Neuronal stem cell (in vitro differentiated cells): Measurements from ENCODE around the gene AXIN1.

Experiments used
- DNase-seq: peaks from one replicate; pipeline ENCODE4 v3.0.0-alpha.2; 2013; ENCODE audit warnings: low spot score
- H2AFZ ChIP-seq: one replicate; pipeline ENCODE4 v1.6.1; 2013; ENCODE audit warnings: mild to moderate bottlenecking, low read length, inconsistent platforms
- H2AK5ac ChIP-seq: 2 replicates; pipeline ENCODE4 v1.6.1; 2013; ENCODE audit warnings: low read depth, mild to moderate bottlenecking, inconsistent platforms, low read length, moderate library complexity, mixed read lengths
- H2BK120ac ChIP-seq: 2 replicates; pipeline ENCODE4 v1.6.1; 2013; ENCODE audit warnings: low read depth, mild to moderate bottlenecking, inconsistent platforms, low read length, moderate library complexity, mixed read lengths
- H2BK12ac ChIP-seq: one replicate; pipeline ENCODE4 v1.6.1; 2013; ENCODE audit warnings: low read length, inconsistent platforms
- H2BK15ac ChIP-seq: 2 replicates; pipeline ENCODE4 v1.6.1; 2013; ENCODE audit warnings: mild to moderate bottlenecking, low read length, inconsistent platforms, mixed read lengths
- H2BK5ac ChIP-seq: one replicate; pipeline ENCODE4 v1.6.1; 2013; ENCODE audit warnings: inconsistent platforms, mild to moderate bottlenecking, low read length, moderate library complexity
- H3K14ac ChIP-seq: one replicate; pipeline ENCODE4 v1.6.1; 2013; ENCODE audit warnings: low read length, inconsistent platforms
- H3K18ac ChIP-seq: 2 replicates; pipeline ENCODE4 v1.6.1; 2013; ENCODE audit warnings: low read length, inconsistent platforms
- H3K23ac ChIP-seq: 2 replicates; pipeline ENCODE4 v1.6.1; 2013; ENCODE audit warnings: low read depth, mild to moderate bottlenecking, mixed read lengths, low read length, inconsistent platforms; ENCODE audit not compliant: poor library complexity
- H3K27ac ChIP-seq: replicated peaks from 3 replicates; pipeline ENCODE4 v1.5.1; 2013; ENCODE audit warnings: low read length, inconsistent platforms
- H3K27me3 ChIP-seq, 3 experiments: 2 replicates each; pipeline ENCODE4 v1.6.1; 2013; ENCODE audit warnings: low read length in 3 of 3, mild to moderate bottlenecking in 2 of 3, inconsistent platforms in 1 of 3, low read depth in 1 of 3, mixed read lengths in 1 of 3, moderate library complexity in 1 of 3; ENCODE audit not compliant: control insufficient read depth in 3 of 3, insufficient read depth in 3 of 3
- H3K36me3 ChIP-seq, 2 donors: replicated peaks in 1 of 2; 2 replicates each; pipeline ENCODE4 v1.6.1; 2013; ENCODE audit warnings: low read length in 2 of 2; ENCODE audit not compliant: control insufficient read depth in 2 of 2, insufficient read depth in 2 of 2
- H3K4ac ChIP-seq: 2 replicates; pipeline ENCODE4 v1.6.1; 2013; ENCODE audit warnings: inconsistent platforms, mild to moderate bottlenecking, low read length, moderate library complexity
- H3K4me1 ChIP-seq, 2 donors: 1 replicate in 1 of 2; 2 replicates in 1 of 2; pipeline ENCODE4 v1.6.1; 2013; ENCODE audit warnings: low read length in 2 of 2, low read depth in 1 of 2; ENCODE audit not compliant: control insufficient read depth in 2 of 2, insufficient read depth in 1 of 2
- H3K4me2 ChIP-seq: one replicate; pipeline ENCODE4 v1.6.1; 2013; ENCODE audit warnings: mild to moderate bottlenecking, low read length, inconsistent platforms; ENCODE audit not compliant: insufficient read depth, poor library complexity, severe bottlenecking
- H3K4me3 ChIP-seq, 2 donors: 2 replicates each; pipeline ENCODE4 v1.5.1; 2013; ENCODE audit warnings: low read length in 2 of 2, mild to moderate bottlenecking in 2 of 2, inconsistent platforms in 1 of 2, moderate library complexity in 1 of 2
- H3K79me1 ChIP-seq: one replicate; pipeline ENCODE4 v1.6.1; 2013; ENCODE audit warnings: low read depth, mild to moderate bottlenecking, inconsistent platforms, low read length, moderate library complexity
- H3K9ac ChIP-seq: one replicate; pipeline ENCODE4 v1.6.1; 2013; ENCODE audit warnings: mild to moderate bottlenecking, low read depth, low read length, inconsistent platforms; ENCODE audit not compliant: poor library complexity
- H3K9me3 ChIP-seq, 2 donors: replicated peaks in 1 of 2; 2 replicates each; pipeline versions ENCODE3 to v1.6.1; 2013; ENCODE audit warnings: low read length in 2 of 2, mild to moderate bottlenecking in 2 of 2, inconsistent platforms in 1 of 2, low read depth in 1 of 2, mixed read lengths in 1 of 2, moderate library complexity in 1 of 2; ENCODE audit not compliant: control insufficient read depth in 2 of 2, insufficient read depth in 1 of 2
- H4K8ac ChIP-seq: one replicate; pipeline ENCODE4 v1.6.1; 2013; ENCODE audit warnings: low read depth, mild to moderate bottlenecking, inconsistent platforms, low read length, moderate library complexity
- H4K91ac ChIP-seq: one replicate; pipeline ENCODE4 v1.6.1; 2013; ENCODE audit warnings: low read length, low read depth, mild to moderate bottlenecking, inconsistent platforms; ENCODE audit not compliant: poor library complexity
- WGBS, 2 donors: extraction: QIAGEN DNeasy Blood & Tissue Kit; methylation state at CpG; one replicate each; pipeline ENCODE4 v1.1.7; 2013; ENCODE audit warnings: missing lambda C conversion rate in 2 of 2, mixed read lengths in 1 of 2; ENCODE audit not compliant: insufficient read length in 2 of 2, insufficient replicate concordance in 1 of 2; ENCODE audit errors: extremely low coverage in 2 of 2; 5-methylcytosine and 5-hydroxymethylcytosine counted together

Gene AXIN1

DNA sequence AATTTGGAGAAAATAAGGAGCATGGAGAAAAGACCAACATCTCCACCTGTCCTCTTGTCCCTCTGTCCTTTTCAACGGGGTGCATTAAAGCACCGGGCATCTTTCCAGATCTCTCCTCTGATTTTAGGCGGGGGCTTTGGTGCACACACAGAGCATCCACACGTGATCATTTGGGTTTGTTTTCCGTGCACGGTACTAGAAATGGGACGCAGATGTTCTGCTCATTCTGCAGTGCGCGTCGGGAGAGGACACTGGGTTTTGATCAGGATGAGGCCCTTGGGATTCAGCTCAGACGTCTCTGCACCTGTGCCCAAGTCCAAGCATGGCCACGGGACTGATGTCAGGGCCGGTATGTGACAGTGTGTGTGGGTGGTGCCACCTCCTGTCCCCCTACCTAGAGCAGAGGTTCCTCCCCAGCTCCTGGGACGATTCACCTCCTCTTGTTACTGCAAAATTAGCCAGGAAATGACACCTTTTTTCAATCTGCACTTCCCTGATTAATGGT, 37.7 kb downstream of the AXIN1 start:
- Histone ChIP-seq H3K23ac (no peak overlapping the region), H3K18ac (no peak overlapping the region), H2AFZ (no peak overlapping the region), H3K9ac (no peak overlapping the region), H3K14ac (no peak overlapping the region), H2BK12ac (no peak overlapping the region), H3K4me2 (no peak overlapping the region), H3K4me1 (peaks cover 0 to 6% of the 10 kb centered on the region in 2 donors), H3K9me3 (no peaks in the 10 kb centered on the region), H4K91ac (no peak overlapping the region), H3K27me3 (no peaks in the 10 kb centered on the region), H2BK120ac (no peak overlapping the region), H3K36me3 (peaks cover 24 to 65% of the 10 kb centered on the region in 2 donors), H3K4me3 (no peak overlapping the region), H3K79me1 (peaks cover 26% of the 10 kb centered on the region), H3K4ac (no peak overlapping the region), H3K27ac (no peak overlapping the region), H2BK15ac (no peak overlapping the region), H4K8ac (no peak overlapping the region), H2AK5ac (no peak overlapping the region), H2BK5ac (no peak overlapping the region)
- WGBS, 2 donors, result no CpG with 5 or more reads among the region's 14 CpGs
- no peak for DNase-seq

DNA sequence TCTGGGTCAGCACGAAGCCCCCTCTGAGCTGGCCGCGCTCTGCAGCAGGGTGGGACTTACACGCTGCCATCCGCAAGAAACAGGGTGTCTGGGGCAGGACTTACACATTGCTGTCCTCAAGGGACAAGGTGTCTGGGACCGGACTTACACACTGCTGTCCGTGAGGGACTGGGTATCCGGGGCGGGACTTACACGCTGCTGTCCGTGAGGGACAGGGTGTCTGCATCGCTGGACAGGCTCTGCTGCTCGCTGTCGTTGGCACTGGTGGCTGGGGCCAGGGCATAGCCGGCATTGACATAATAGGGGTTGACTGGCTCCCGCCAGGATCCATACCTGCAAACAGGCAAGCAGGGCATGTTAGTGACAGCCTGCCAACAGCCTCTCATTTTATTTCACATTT, 38.2 kb downstream of the AXIN1 start:
- no peak overlapping the region for H2AFZ ChIP-seq
- WGBS, 2 donors, result no CpG with 5 or more reads among the region's 16 CpGs
- H3K4me3 ChIP-seq, result no peak overlapping the region
- no peak overlapping the region for H3K14ac ChIP-seq
- no peak overlapping the region for H3K27ac ChIP-seq
- no peak overlapping the region for H2BK5ac ChIP-seq
- H3K4me1 ChIP-seq, result peaks cover 0 to 5% of the 10 kb centered on the region in 2 donors
- no peak overlapping the region for H3K23ac ChIP-seq
- H3K4me2 ChIP-seq, result no peak overlapping the region
- H2AK5ac ChIP-seq, result no peak overlapping the region
- no peak overlapping the region for H4K8ac ChIP-seq
- no peak overlapping the region for H4K91ac ChIP-seq
- H2BK15ac ChIP-seq, result no peak overlapping the region
- H3K18ac ChIP-seq, result no peak overlapping the region
- peaks cover 27 to 66% of the 10 kb centered on the region in 2 donors for H3K36me3 ChIP-seq
- no peak overlapping the region for H3K4ac ChIP-seq
- H2BK120ac ChIP-seq, result no peak overlapping the region
- H3K79me1 ChIP-seq, result peaks cover 30% of the 10 kb centered on the region
- H3K27me3 ChIP-seq, result no peaks in the 10 kb centered on the region
- H3K9ac ChIP-seq, result no peak overlapping the region
- H2BK12ac ChIP-seq, result no peak overlapping the region
- no peaks in the 10 kb centered on the region for H3K9me3 ChIP-seq
- no peak for DNase-seq

DNA sequence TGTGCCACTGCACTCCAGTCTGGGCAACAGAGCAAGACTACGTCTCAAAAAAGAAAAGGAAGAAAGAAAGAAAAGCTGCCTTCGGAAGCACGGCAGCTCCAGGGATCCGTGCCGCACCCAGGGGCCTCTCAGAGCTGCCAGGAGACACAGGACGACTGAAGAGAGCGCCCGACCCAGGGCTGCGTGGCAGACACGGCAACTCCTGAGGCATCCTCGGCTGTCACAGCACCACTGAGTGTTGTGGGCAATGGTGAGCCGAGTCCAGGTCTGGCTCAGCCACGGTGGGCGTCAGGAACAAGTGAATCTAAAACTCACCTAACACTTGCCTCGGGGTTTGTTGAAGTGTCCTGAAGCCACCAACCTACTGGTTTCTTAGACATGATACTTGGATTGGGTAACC, 40.8 kb downstream of the AXIN1 start:
- no peak for DNase-seq
- Histone ChIP-seq H3K27ac (no peak overlapping the region), H3K36me3 (peaks cover 37 to 73% of the 10 kb centered on the region in 2 donors)

DNA sequence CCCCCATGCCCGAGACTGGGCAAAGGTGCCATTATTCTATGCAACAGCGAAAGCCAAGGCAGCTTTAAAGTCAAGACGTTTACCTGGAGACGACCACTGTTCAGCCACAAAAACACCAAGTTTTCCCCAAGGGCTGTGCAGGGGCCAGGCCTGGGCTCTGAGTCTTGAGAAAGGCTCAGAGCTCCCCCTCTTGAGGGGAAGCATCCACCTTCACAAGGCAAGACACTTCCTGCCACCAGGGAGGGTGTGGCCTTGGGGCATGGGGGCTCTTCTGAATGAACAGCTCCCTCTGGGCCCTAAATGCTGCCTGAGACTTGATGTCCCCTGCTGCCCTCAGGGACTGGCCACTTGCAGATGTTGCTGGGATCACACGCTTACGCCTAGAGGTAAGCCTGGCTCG, 43.0 kb downstream of the AXIN1 start:
- peaks cover 13% of the 10 kb centered on the region for H3K79me1 ChIP-seq
- H2BK5ac ChIP-seq, result peak overlapping the region; percentile 26
- no peaks in the 10 kb centered on the region for H3K27me3 ChIP-seq
- H2BK12ac ChIP-seq, result peak overlapping the region; percentile 50
- peak overlapping the region; percentile 49 for H3K23ac ChIP-seq
- H3K9me3 ChIP-seq, result no peaks in the 10 kb centered on the region
- H3K18ac ChIP-seq, result no peak overlapping the region
- DNase-seq, result no peak
- no peak overlapping the region for H2AK5ac ChIP-seq
- no peak overlapping the region for H3K27ac ChIP-seq
- no CpG with 5 or more reads among the region's 7 CpGs for WGBS, 2 donors
- H3K4me1 ChIP-seq, result no peaks in the 10 kb centered on the region
- H3K14ac ChIP-seq, result peak overlapping the region; percentile 31
- H2BK15ac ChIP-seq, result no peak overlapping the region
- peaks cover 41 to 75% of the 10 kb centered on the region in 2 donors for H3K36me3 ChIP-seq
- no peak overlapping the region for H3K4me3 ChIP-seq
- no peak overlapping the region for H2AFZ ChIP-seq
- no peak overlapping the region for H3K4me2 ChIP-seq
- no peak overlapping the region for H4K8ac ChIP-seq
- no peak overlapping the region for H3K4ac ChIP-seq
- no peak overlapping the region for H4K91ac ChIP-seq
- no peak overlapping the region for H3K9ac ChIP-seq
- H2BK120ac ChIP-seq, result no peak overlapping the region

More for the DNA sequence above, 40.8 kb downstream of the AXIN1 start:
- H2BK5ac ChIP-seq, result no peak overlapping the region
- no peak overlapping the region for H2BK120ac ChIP-seq
- no peak overlapping the region for H3K18ac ChIP-seq
- H3K79me1 ChIP-seq, result peaks cover 17% of the 10 kb centered on the region
- no peaks in the 10 kb centered on the region for H3K9me3 ChIP-seq
- H2AFZ ChIP-seq, result no peak overlapping the region
- no peaks in the 10 kb centered on the region for H3K4me1 ChIP-seq
- H3K4ac ChIP-seq, result no peak overlapping the region
- no peak overlapping the region for H4K91ac ChIP-seq
- H4K8ac ChIP-seq, result no peak overlapping the region
- H2AK5ac ChIP-seq, result no peak overlapping the region
- no peak overlapping the region for H3K4me3 ChIP-seq
- H2BK15ac ChIP-seq, result no peak overlapping the region
- WGBS, 2 donors, result no CpG with 5 or more reads among the region's 15 CpGs
- peak overlapping the region; percentile 50 for H3K23ac ChIP-seq
- no peak overlapping the region for H2BK12ac ChIP-seq
- H3K4me2 ChIP-seq, result no peak overlapping the region
- H3K9ac ChIP-seq, result no peak overlapping the region
- H3K27me3 ChIP-seq, result no peaks in the 10 kb centered on the region
- peak overlapping the region; percentile 67 for H3K14ac ChIP-seq
